Activated CD8-positive, alpha-beta T cell treated with anti-CD3 and anti-CD28 coated beads, Interleukin-2, amount 10 ng/mL, durations not matched to agents 7 days and 5 days (primary cell): Measurements from ENCODE around the gene OR1J2. TPM values are rescaled to one million over a fixed set of nuclear protein-coding genes. Genes with fewer than 3 reads are reported as not detected.

Experiments
- total RNA-seq, 2 experiments: library from RNA; stranded (reverse); gene quantifications; one replicate each; pipeline ENCODE4 v1.2.3, GENCODE V29; 2021

The OR1J2 gene
- total RNA-seq, 2 experiments from 2014 or later, result not detected

Other genes with a start within 250 kb of the OR1J2 start
- gene RBM18, start 246.0 kb upstream of the OR1J2 start, total RNA-seq, result 10 to 100 TPM; 22.9 to 23.9 TPM
- 10 to 100 TPM; 38.6 to 39.1 TPM for gene MRRF, start 245.9 kb upstream of the OR1J2 start, total RNA-seq
- gene PTGS1, start 139.8 kb upstream of the OR1J2 start, total RNA-seq, result under 1 TPM; 0.26 to 0.37 TPM
- gene OR1J1, start 32.9 kb upstream of the OR1J2 start, total RNA-seq, result not detected
- gene OR1J4, start 8.3 kb downstream of the OR1J2 start, total RNA-seq, result not detected
- not detected for gene OR1N1, start 16.5 kb downstream of the OR1J2 start, total RNA-seq
- gene OR1N2, start 42.3 kb downstream of the OR1J2 start, total RNA-seq, result not detected
- gene OR1L8, start 72.6 kb downstream of the OR1J2 start, total RNA-seq, result not detected
- not detected for gene OR1Q1, start 103.9 kb downstream of the OR1J2 start, total RNA-seq
- not detected for gene OR1B1, start 146.8 kb downstream of the OR1J2 start, total RNA-seq
- not detected for gene OR1L1, start 150.9 kb downstream of the OR1J2 start, total RNA-seq
- not detected for gene OR1L3, start 164.3 kb downstream of the OR1J2 start, total RNA-seq
- gene OR1L4, start 213.2 kb downstream of the OR1J2 start, total RNA-seq, result not detected
- gene OR1L6, start 231.5 kb downstream of the OR1J2 start, total RNA-seq, result not detected